ENCODE measurements around the gene FADS6. TPM values are rescaled to one million over a fixed set of nuclear protein-coding genes. Genes with fewer than 3 reads are reported as not detected.

FADS6 gene
- total RNA-seq, 1 experiment from 2014 or later = not detected

DNA sequence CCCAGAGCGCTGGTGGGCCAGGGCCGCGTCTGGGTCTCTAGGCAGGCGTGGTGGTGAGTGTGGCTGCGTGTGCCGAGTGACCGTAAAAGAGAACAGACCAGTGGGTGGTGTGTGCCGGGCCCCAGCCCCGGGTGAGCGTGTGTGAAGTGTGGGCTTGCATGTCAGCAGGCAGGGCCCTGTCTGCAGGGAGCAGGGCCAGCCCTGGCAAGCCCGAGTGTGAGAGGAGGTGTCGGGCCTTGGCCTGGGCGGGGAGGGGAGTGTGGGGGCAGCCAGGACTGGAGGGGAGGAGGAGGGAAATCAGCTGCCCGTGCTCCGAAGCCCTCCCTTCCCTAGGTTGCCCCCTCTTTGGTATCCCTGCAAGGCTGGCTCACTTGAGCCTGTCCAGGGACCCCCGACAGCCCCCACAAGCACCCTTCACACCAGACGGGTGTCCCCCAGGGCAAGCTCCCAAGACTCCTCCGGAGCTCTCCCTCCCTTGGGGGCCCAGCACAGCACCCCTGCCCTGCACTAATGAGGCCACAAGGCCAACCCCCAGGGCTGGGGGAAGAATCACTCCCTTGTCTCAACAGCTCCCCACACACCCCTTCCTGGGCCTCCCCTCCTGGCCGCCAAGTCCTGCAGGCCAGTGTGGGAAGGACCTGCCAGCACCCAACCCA lies 27.7 kb upstream of the FADS6 start:
- H3K9me2 ChIP-seq (replicated peaks; ENCODE audit: low read length) = no peaks in the 10 kb centered on the region
- H3K79me2 ChIP-seq (ENCODE audit: low read length) = no peaks in the 10 kb centered on the region
- no peaks in the 10 kb centered on the region for H3K9me3 ChIP-seq (ENCODE audit: low read length)
- no peaks in the 10 kb centered on the region for H3K36me3 ChIP-seq (ENCODE audit: low read depth, low read length)
- intact Hi-C loops (cut with micrococcal nuclease) = no loop called here
- H3K4me3 ChIP-seq (ENCODE audit: low read length) = no peak overlapping the region
- ChIA-PET CTCF (no interaction called here), POLR2A (ENCODE audit: unreplicated experiment) (no interaction called here)
- H3F3A ChIP-seq (ENCODE audit: low read length, unreplicated experiment) = no peaks in the 10 kb centered on the region
- ATAC-seq = no peak
- DNase-seq = no peak
- H3K27me3 ChIP-seq (ENCODE audit: low read length) = peaks cover 31% of the 10 kb centered on the region
- H3K4me2 ChIP-seq (ENCODE audit: low read length) = no peak overlapping the region
- TF ChIP-seq EZH2phosphoT487 (IDR thresholded peaks at IDR 0.05; ENCODE audit: borderline replicate concordance, low read length) = no peak
- no peak for TF ChIP-seq EZH2 (IDR thresholded peaks at IDR 0.05; ENCODE audit: low read length, unreplicated experiment)
- TF ChIP-seq, protein P1, sequence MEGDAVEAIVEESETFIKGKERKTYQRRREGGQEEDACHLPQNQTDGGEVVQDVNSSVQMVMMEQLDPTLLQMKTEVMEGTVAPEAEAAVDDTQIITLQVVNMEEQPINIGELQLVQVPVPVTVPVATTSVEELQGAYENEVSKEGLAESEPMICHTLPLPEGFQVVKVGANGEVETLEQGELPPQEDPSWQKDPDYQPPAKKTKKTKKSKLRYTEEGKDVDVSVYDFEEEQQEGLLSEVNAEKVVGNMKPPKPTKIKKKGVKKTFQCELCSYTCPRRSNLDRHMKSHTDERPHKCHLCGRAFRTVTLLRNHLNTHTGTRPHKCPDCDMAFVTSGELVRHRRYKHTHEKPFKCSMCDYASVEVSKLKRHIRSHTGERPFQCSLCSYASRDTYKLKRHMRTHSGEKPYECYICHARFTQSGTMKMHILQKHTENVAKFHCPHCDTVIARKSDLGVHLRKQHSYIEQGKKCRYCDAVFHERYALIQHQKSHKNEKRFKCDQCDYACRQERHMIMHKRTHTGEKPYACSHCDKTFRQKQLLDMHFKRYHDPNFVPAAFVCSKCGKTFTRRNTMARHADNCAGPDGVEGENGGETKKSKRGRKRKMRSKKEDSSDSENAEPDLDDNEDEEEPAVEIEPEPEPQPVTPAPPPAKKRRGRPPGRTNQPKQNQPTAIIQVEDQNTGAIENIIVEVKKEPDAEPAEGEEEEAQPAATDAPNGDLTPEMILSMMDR (conservative IDR thresholded peaks at IDR 0.05; ENCODE audit: low read depth, low read length) = no peak
- no peak overlapping the region for H3K9ac ChIP-seq (ENCODE audit: low read length)
- no peaks in the 10 kb centered on the region; the same call in 1 of the 2 replicates for H3K4me1 ChIP-seq (ENCODE audit: insufficient read depth, low read length)
- no TSS peak for BruUV-seq (replicated peaks)
- H4K20me1 ChIP-seq (ENCODE audit: low read length) = no peaks in the 10 kb centered on the region
- H2AFZ ChIP-seq (ENCODE audit: low read length) = no peak overlapping the region
- H3K27ac ChIP-seq (ENCODE audit: low read length) = no peak overlapping the region

DNA sequence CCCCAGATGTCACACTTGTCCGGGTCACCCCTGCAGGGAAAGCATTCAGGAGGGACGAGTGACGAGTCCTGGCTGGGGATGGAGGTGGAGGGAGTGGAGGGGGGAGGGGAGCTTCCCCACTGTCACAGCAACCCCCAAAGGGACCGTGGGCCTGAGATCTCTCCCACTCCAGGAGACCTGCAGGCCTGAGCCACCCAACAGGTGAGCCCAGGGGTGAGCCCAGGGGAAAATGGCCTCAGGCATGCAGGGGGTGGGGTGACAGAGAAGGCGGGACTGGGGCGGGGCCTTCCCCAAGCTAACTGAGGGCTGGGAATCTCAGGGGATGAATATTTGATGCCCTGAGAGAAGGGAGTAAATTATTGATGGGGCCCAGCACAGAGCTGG lies 27.2 kb upstream of the FADS6 start:
- H3K4me1 ChIP-seq (ENCODE audit: insufficient read depth, low read length) = no peaks in the 10 kb centered on the region; the same call in 1 of the 2 replicates
- no peaks in the 10 kb centered on the region for H3K79me2 ChIP-seq (ENCODE audit: low read length)
- no peak overlapping the region for H3K4me2 ChIP-seq (ENCODE audit: low read length)
- no peak overlapping the region for H2AFZ ChIP-seq (ENCODE audit: low read length)
- ATAC-seq = no peak
- H4K20me1 ChIP-seq (ENCODE audit: low read length) = no peaks in the 10 kb centered on the region
- intact Hi-C loops (cut with micrococcal nuclease) = no loop called here
- no peak overlapping the region for H3K27ac ChIP-seq (ENCODE audit: low read length)
- no peak for TF ChIP-seq EZH2 (IDR thresholded peaks at IDR 0.05; ENCODE audit: low read length, unreplicated experiment)
- peaks cover 31% of the 10 kb centered on the region for H3K27me3 ChIP-seq (ENCODE audit: low read length)
- ChIA-PET CTCF (no interaction called here), POLR2A (ENCODE audit: unreplicated experiment) (no interaction called here)
- H3K9ac ChIP-seq (ENCODE audit: low read length) = no peak overlapping the region
- H3F3A ChIP-seq (ENCODE audit: low read length, unreplicated experiment) = no peaks in the 10 kb centered on the region
- H3K9me2 ChIP-seq (replicated peaks; ENCODE audit: low read length) = no peaks in the 10 kb centered on the region
- no peak overlapping the region for H3K4me3 ChIP-seq (ENCODE audit: low read length)
- no peaks in the 10 kb centered on the region for H3K36me3 ChIP-seq (ENCODE audit: low read depth, low read length)
- BruUV-seq (replicated peaks) = no TSS peak
- H3K9me3 ChIP-seq (ENCODE audit: low read length) = no peaks in the 10 kb centered on the region
- DNase-seq = no peak

DNA sequence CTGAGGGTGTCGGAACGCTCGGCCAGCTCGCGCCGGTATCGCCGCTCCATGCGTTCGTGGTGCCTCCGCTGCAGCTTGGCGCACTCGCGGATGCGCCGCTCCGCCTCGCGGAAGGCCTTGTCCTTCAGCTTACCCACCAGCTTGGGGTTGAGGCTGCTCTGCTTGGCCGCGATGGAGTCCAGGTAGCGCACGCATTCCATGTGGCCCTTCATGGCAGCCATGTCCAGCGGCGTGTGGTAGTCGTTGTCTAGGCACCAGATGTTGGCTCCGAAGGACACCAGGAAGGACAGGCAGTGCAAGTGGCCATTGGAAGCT lies 26.8 kb upstream of the FADS6 start:
- H3K79me2 ChIP-seq (ENCODE audit: low read length) = no peaks in the 10 kb centered on the region
- no peak for ATAC-seq
- H3K4me3 ChIP-seq (ENCODE audit: low read length) = no peak overlapping the region
- no peak overlapping the region for H3K27ac ChIP-seq (ENCODE audit: low read length)
- ChIA-PET POLR2A (ENCODE audit: unreplicated experiment) (no interaction called here), CTCF (no interaction called here)
- H2AFZ ChIP-seq (ENCODE audit: low read length) = no peak overlapping the region
- H3K4me2 ChIP-seq (ENCODE audit: low read length) = no peak overlapping the region
- no peaks in the 10 kb centered on the region for H3K36me3 ChIP-seq (ENCODE audit: low read depth, low read length)
- no peak overlapping the region for H3K9ac ChIP-seq (ENCODE audit: low read length)
- H3K27me3 ChIP-seq (ENCODE audit: low read length) = peaks cover 28% of the 10 kb centered on the region
- no peaks in the 10 kb centered on the region for H4K20me1 ChIP-seq (ENCODE audit: low read length)
- H3K9me2 ChIP-seq (replicated peaks; ENCODE audit: low read length) = no peaks in the 10 kb centered on the region
- no TSS peak for BruUV-seq (replicated peaks)
- H3K9me3 ChIP-seq (ENCODE audit: low read length) = no peaks in the 10 kb centered on the region
- no peak for TF ChIP-seq EZH2phosphoT487 (IDR thresholded peaks at IDR 0.05; ENCODE audit: borderline replicate concordance, low read length)
- TF ChIP-seq, protein P1 (conservative IDR thresholded peaks at IDR 0.05; ENCODE audit: low read depth, low read length) = no peak
- intact Hi-C loops (cut with micrococcal nuclease) = no loop called here
- no peak for DNase-seq
- no peaks in the 10 kb centered on the region; the same call in 1 of the 2 replicates for H3K4me1 ChIP-seq (ENCODE audit: insufficient read depth, low read length)
- H3F3A ChIP-seq (ENCODE audit: low read length, unreplicated experiment) = no peaks in the 10 kb centered on the region

Measured in PC-3 (cell line).